IMR-90 (cell line): ENCODE results near the gene HK3.

ENCODE experiments used
- BHLHE40 ChIP-seq: fragments of 150-350 bp; IDR thresholded peaks from 2 replicates; pipeline ENCODE4 v1.6.1; 2016; ENCODE audit warnings: mild to moderate bottlenecking, low read depth, low read length
- CEBPB ChIP-seq: IDR thresholded peaks from 2 replicates; pipeline ENCODE4 v1.6.1; 2012; ENCODE audit warnings: low read depth, low read length, improper control_type of control experiment
- CHD1 ChIP-seq: IDR thresholded peaks from 2 replicates; pipeline ENCODE4 v1.6.1; 2012; ENCODE audit warnings: low read depth, low read length, improper control_type of control experiment
- CTCF ChIP-seq: conservative IDR thresholded peaks from 2 replicates; pipeline ENCODE4 v1.5.1; 2012; ENCODE audit warnings: mild to moderate bottlenecking, low read depth, low read length, improper control_type of control experiment
- ELK1 ChIP-seq: fragments of 150-350 bp; IDR thresholded peaks from 2 replicates; pipeline ENCODE4 v1.6.1; 2016; ENCODE audit warnings: low read depth, mild to moderate bottlenecking, low read length, moderate library complexity, borderline replicate concordance
- FOS ChIP-seq: fragments of 150-350 bp; IDR thresholded peaks from 2 replicates; pipeline ENCODE4 v1.6.1; 2016; ENCODE audit warnings: low read depth, low read length
- MAFK ChIP-seq: IDR thresholded peaks from 2 replicates; pipeline ENCODE4 v1.6.1; 2012; ENCODE audit warnings: low read depth, low read length, improper control_type of control experiment
- MXI1 ChIP-seq: IDR thresholded peaks from 2 replicates; pipeline ENCODE4 v1.6.1; 2012; ENCODE audit warnings: low read depth, mild to moderate bottlenecking, low read length, moderate library complexity, borderline replicate concordance
- POLR2A ChIP-seq: IDR thresholded peaks from 2 replicates; pipeline ENCODE4 v1.6.1; 2012; ENCODE audit warnings: mild to moderate bottlenecking, low read depth, low read length
- RAD21 ChIP-seq: IDR thresholded peaks from 2 replicates; pipeline ENCODE4 v1.6.1; 2012; ENCODE audit warnings: low read length, improper control_type of control experiment
- RCOR1 ChIP-seq: IDR thresholded peaks from 2 replicates; pipeline ENCODE4 v1.6.1; 2012; ENCODE audit warnings: mild to moderate bottlenecking, low read length, improper control_type of control experiment; ENCODE audit not compliant: insufficient replicate concordance
- RFX5 ChIP-seq: IDR thresholded peaks from 2 replicates; pipeline ENCODE4 v1.8.0; 2012; ENCODE audit warnings: low read depth, mild to moderate bottlenecking, low read length, moderate library complexity
- SMC3 ChIP-seq: fragments of 150-350 bp; IDR thresholded peaks from 2 replicates; pipeline ENCODE4 v1.6.1; 2016; ENCODE audit warnings: low read depth, mild to moderate bottlenecking, antibody characterized with exemption, low read length, moderate library complexity
- TF ChIP-seq, protein P1 (sequence below): fragments of 150-350 bp; IDR thresholded peaks from 2 replicates; pipeline ENCODE4 v1.6.1; 2017; ENCODE audit warnings: mild to moderate bottlenecking, antibody characterized with exemption, low read length, low read depth

DNA sequence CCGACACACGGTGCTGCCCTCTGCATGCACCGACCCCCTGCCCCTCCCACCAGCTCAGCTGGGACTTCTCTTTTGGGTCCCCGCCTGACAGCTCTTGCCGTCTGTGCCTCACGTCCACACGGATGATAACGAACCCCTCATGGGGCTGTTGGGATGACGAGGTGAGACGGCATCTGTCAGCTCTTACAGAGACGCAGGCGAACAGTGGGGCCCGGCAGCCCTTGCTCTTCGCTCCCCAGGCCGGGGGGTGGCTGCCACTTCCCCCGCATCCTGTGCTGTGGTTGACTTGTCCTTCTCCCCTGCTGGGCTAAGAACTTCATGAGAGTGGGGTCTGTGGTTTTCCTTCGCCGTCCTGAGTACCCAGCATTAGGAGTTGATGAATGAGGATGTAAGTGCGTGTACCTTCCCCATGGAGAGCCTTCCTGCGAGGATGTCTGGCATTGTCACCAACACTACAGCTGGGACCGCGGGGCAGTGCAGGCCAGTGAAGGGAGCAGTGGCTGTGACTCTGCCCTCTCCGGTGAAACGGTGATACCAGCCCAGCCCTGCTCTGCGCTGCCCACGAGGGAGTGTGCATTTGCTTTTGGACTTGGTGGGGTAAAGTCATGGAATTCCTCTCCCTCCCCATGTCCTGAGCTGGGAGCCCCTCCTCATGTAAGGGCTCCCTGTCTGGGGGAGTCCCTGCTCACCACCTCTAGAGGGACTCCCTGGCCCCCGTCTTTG lies 23.2 kb downstream of the HK3 start:
- no peak for TF ChIP-seq CTCF
- no peak for TF ChIP-seq MAFK
- no peak for TF ChIP-seq POLR2A
- no peak for TF ChIP-seq BHLHE40
- no peak for TF ChIP-seq SMC3
- TF ChIP-seq, protein P1, sequence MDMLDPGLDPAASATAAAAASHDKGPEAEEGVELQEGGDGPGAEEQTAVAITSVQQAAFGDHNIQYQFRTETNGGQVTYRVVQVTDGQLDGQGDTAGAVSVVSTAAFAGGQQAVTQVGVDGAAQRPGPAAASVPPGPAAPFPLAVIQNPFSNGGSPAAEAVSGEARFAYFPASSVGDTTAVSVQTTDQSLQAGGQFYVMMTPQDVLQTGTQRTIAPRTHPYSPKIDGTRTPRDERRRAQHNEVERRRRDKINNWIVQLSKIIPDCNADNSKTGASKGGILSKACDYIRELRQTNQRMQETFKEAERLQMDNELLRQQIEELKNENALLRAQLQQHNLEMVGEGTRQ = no peak
- TF ChIP-seq MXI1 = no peak
- TF ChIP-seq RAD21 = no peak
- no peak for TF ChIP-seq RFX5
- TF ChIP-seq CEBPB = no peak
- no peak for TF ChIP-seq CHD1
- TF ChIP-seq RCOR1 = no peak
- TF ChIP-seq FOS = no peak
- TF ChIP-seq ELK1 = no peak
